Spleen (tissue), 11 donors: ENCODE data around the gene HLF. TPM values are rescaled to one million over a fixed set of nuclear protein-coding genes. Genes with fewer than 3 reads are reported as not detected.
A peak's percentile ranks its signal among the peaks of the same experiment; 100 is the strongest.

Experiments used
- DNase-seq: peaks from one replicate; pipeline ENCODE4 v3.0.0-alpha.2; 2020
- H3K27ac ChIP-seq, 8 donors: fragments of 200-600 bp; sonication (generic) in 7 of 8; 1 replicate in 4 of 8; 2 replicates in 4 of 8; pipeline versions ENCODE4 v1.5.0 to v1.8.0; 2016 to 2021; ENCODE audit warnings: inconsistent platforms in 4 of 8, mild to moderate bottlenecking in 4 of 8, moderate library complexity in 1 of 8
- H3K27me3 ChIP-seq, 7 donors: fragments of 200-600 bp; sonication (generic) in 6 of 7; replicated peaks in 1 of 7; 1 replicate in 4 of 7; 2 replicates in 3 of 7; pipeline versions ENCODE4 v1.5.0 to v1.8.0; 2016 to 2021; ENCODE audit warnings: inconsistent platforms in 3 of 7, mild to moderate bottlenecking in 1 of 7
- H3K36me3 ChIP-seq, 6 donors: fragments of 200-600 bp; sonication (generic) in 5 of 6; 1 replicate in 4 of 6; 2 replicates in 2 of 6; pipeline versions ENCODE4 v1.5.0 to v1.8.0; 2016 to 2021; ENCODE audit warnings: inconsistent platforms in 2 of 6
- H3K4me1 ChIP-seq, 6 donors: fragments of 200-600 bp; sonication (generic) in 5 of 6; 1 replicate in 3 of 6; 2 replicates in 3 of 6; pipeline versions ENCODE4 v1.5.0 to v1.8.0; 2016 to 2021; ENCODE audit warnings: inconsistent platforms in 3 of 6
- H3K4me3 ChIP-seq, 8 donors: fragments of 200-600 bp; sonication (generic) in 7 of 8; 1 replicate in 4 of 8; 2 replicates in 4 of 8; pipeline versions ENCODE4 v1.5.0 to v1.8.0; 2016 to 2021; ENCODE audit warnings: inconsistent platforms in 4 of 8, mild to moderate bottlenecking in 4 of 8, moderate library complexity in 2 of 8
- H3K9me3 ChIP-seq, 8 donors: fragments of 200-600 bp; sonication (generic) in 7 of 8; 1 replicate in 4 of 8; 2 replicates in 4 of 8; pipeline versions ENCODE4 v1.5.0 to v1.8.0; 2016 to 2021; ENCODE audit warnings: inconsistent platforms in 4 of 8
- CTCF ChIP-seq, 11 experiments: fragments of 200-600 bp in 7 of 11; fragments of 450-650 bp in 4 of 11; sonication (generic) in 4 of 11; IDR thresholded peaks in 8 of 11; conservative IDR thresholded peaks in 3 of 11; 1 replicate in 7 of 11; 2 replicates in 4 of 11; pipeline versions ENCODE4 v1.4.0 to v1.8.0; 2016 to 2021; ENCODE audit warnings: antibody characterized with exemption in 11 of 11, inconsistent platforms in 4 of 11, mild to moderate bottlenecking in 1 of 11
- POLR2A ChIP-seq, 3 donors: fragments of 450-650 bp; IDR thresholded peaks; one replicate each; pipeline ENCODE4 v1.5.1; 2017; ENCODE audit warnings: antibody characterized with exemption in 3 of 3, mild to moderate bottlenecking in 1 of 3
- POLR2AphosphoS5 ChIP-seq, 3 donors: sonication (generic); formaldehyde crosslinking; IDR thresholded peaks; one replicate each; pipeline ENCODE4 v1.5.1; 2017; ENCODE audit warnings: antibody characterized with exemption in 3 of 3
- WGBS, 5 donors: extraction: QIAGEN DNeasy Blood & Tissue Kit in 3 of 5; methylation state at CpG; one replicate each; pipeline versions ENCODE4 v1.1.5 to v1.1.7; 2013 to 2018; 5-methylcytosine and 5-hydroxymethylcytosine counted together
- intact Hi-C: fragments of 100-400 bp; cut with DNase I; formaldehyde crosslinking; loops from one replicate; pipeline ENCODE4 v1.15.0; 2023; ENCODE audit warnings: low total_unique reads
- polyA plus RNA-seq, 3 donors: library from polyadenylated mRNA; stranded (reverse); fragments of 200-250 nt; gene quantifications; one replicate each; pipeline ENCODE4 v1.2.1, GENCODE V29; 2013
- total RNA-seq, 7 donors: library from RNA; depleted of rRNA in 3 of 7; stranded (reverse); fragments of >200 nt in 3 of 7; fragmentation: NEBNext Ultra II Directional in 4 of 7; extraction: Animal tissue kit (Norgen Biotek cat#: 25700) in 4 of 7; gene quantifications; one replicate each; pipeline versions ENCODE4 v1.1.0 to v1.2.1, GENCODE V29; 2016 to 2021
- donor health status: healthy with polysubstance abuse.
- donor health status: DM: no; HTN: no; CAD: no; lungs with moderate emphysema.
- donor health status: DM: no; HTN: no; CAD: no.
- donor health status: Bipolar disorder and iron deficiency.
- donor health status: healthy.
- donor health status: DM: no; HTN: no; CAD: no.
- donor health status: DM: yes; HTN: yes; CAD: no.

Gene HLF
- total and polyA plus RNA-seq, 10 donors, result 1.6 to 37.9 (median 12.9) TPM

DNA sequence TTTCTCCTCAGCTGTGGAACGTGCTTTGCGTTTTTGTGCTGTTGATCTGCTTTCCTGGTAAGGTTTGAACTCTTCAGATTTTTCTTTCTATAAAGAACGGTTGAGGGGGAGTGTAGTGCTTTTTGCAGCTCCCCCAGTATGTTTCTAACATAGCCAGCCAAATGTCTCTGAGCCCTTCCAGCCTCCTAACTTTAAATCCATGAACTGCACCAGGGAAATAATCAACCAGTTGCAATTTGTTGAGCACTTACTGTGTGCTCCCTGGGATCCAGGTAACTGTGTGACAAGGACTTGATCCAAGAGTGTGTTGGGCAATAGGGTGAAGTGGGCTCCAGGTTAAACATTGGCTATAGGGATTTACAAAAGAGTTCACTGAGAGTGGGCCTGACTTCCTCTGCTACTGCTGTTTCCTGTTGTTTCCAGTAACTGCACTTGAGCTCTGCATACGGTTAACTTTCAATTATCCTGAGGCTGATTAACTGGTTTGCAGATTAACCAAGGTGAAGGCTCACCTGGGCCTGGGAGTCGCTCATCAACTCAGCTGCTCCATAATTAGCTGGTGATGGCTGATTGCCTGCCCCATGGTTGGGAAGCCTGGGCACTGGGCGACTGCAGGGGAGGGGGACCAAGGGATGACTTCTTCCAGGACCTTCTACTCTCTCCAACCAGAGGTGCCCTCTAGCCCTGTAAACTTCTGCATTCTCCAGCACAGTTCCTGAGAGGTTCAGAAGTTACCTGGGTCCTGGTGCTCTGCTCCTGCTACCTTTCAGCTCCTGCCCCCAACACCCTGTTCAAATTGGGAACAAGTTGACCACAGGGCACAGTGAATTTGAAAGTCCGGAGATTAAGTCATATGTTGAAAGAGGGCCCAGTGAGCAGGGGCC lies 19.5 kb downstream of the HLF start:
- no peaks in the 10 kb centered on the region for H3K9me3 ChIP-seq
- H3K27me3 ChIP-seq, result no peaks in the 10 kb centered on the region
- no peak for DNase-seq
- TF ChIP-seq POLR2A (IDR thresholded peaks at IDR 0.05) (no peak), POLR2AphosphoS5 (IDR thresholded peaks at IDR 0.05) (no peak), CTCF (IDR thresholded peaks at IDR 0.05 in 8 of 11, conservative IDR thresholded peaks at IDR 0.05 in 3 of 11) (no peak)
- peak overlapping the region in 2 of 8 donors; percentile 5 to 28 for H3K4me3 ChIP-seq
- H3K36me3 ChIP-seq, result no peaks in the 10 kb centered on the region
- peaks cover 0 to 37% (median 13%) of the 10 kb centered on the region in 6 donors for H3K4me1 ChIP-seq
- 42 to 59% (median 50%) methylated on average over 5 to 7 of the region's 7 CpGs for WGBS, 5 donors
- peak overlapping the region; percentile 53 to 89 (median 74) for H3K27ac ChIP-seq
- intact Hi-C loops, result no loop called here

DNA sequence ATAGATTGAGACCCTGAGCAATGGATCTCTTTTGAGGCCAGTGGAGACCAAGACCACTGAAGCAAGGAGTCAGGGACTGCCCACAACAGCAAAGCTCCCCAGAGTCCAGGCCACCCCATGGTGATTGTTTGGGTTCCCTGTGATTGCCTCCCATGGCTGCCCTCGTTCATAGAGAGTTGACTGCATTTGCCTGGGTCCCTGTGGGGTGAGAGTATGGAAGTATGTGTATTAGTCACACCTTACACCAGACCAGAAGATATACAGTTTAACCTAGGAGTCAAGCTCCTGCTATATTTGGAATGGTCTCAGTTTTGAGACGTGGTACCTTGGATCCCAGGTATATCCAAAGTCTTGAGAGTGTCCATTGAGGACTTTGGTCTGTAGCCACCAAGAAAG lies 20.2 kb downstream of the HLF start:
- Histone ChIP-seq H3K4me1 (peaks cover 0 to 37% (median 13%) of the 10 kb centered on the region in 6 donors), H3K27ac (peak overlapping the region; percentile 27 to 89 (median 74)), H3K36me3 (no peaks in the 10 kb centered on the region), H3K4me3 (no peak overlapping the region), H3K9me3 (no peaks in the 10 kb centered on the region), H3K27me3 (no peaks in the 10 kb centered on the region)
- 73 to 86% (median 75%) methylated on average over 2 of the region's 2 CpGs for WGBS, 5 donors
- intact Hi-C loops, result no loop called here
- no peak for TF ChIP-seq CTCF (IDR thresholded peaks at IDR 0.05 in 8 of 11, conservative IDR thresholded peaks at IDR 0.05 in 3 of 11)
- TF ChIP-seq POLR2AphosphoS5 (IDR thresholded peaks at IDR 0.05), result no peak
- no peak for TF ChIP-seq POLR2A (IDR thresholded peaks at IDR 0.05)
- no peak for DNase-seq

- no peaks in the 10 kb centered on the region for H3K27me3 ChIP-seq
- WGBS, 5 donors, result 49 to 60% (median 56%) methylated on average over 11 of the region's 11 CpGs
- intact Hi-C loops, result no loop called here
Measured at GRCh38 chr17:55285340-55286301, 20.9 kb downstream of the HLF start.

More at GRCh38 chr17:55285340-55286301, 20.9 kb downstream of the HLF start:
- Histone ChIP-seq H3K27ac (peak overlapping the region; percentile 29 to 89 (median 74)), H3K4me1 (peaks cover 0 to 37% (median 13%) of the 10 kb centered on the region in 6 donors), H3K4me3 (no peak overlapping the region), H3K36me3 (no peaks in the 10 kb centered on the region), H3K9me3 (no peaks in the 10 kb centered on the region)
- TF ChIP-seq POLR2A (IDR thresholded peaks at IDR 0.05) (no peak), CTCF (IDR thresholded peaks at IDR 0.05 in 8 of 11, conservative IDR thresholded peaks at IDR 0.05 in 3 of 11) (no peak), POLR2AphosphoS5 (IDR thresholded peaks at IDR 0.05) (peak in 1 of 3 donors; percentile 13)
- no peak for DNase-seq
